IMR-90 (cell line): ENCODE measurements around the gene TTC28. TPM values are rescaled to one million over a fixed set of nuclear protein-coding genes. Genes with fewer than 3 reads are reported as not detected.

Experiments used
- ATAC-seq: fragments of 200-7000 bp; cut with Tn5 transposase; 2 replicates; pipeline ENCODE4 v1.9.1; 2020; ENCODE audit warnings: low read depth, mild to moderate bottlenecking, moderate library complexity
- BruUV-seq: library from RNA; stranded (reverse); fragments of 400-500 nt; replicated peaks from 2 replicates; lab custom pipeline; 2021; lab: Mats Ljungman, UMichigan
- CTCF ChIA-PET: fragments of 300-600 bp; formaldehyde crosslinking; extraction: SDS; loops from one replicate; lab custom pipeline; 2021; ENCODE audit warnings: antibody characterized with exemption; lab: Yijun Ruan, JAX
- POLR2A ChIA-PET: fragments of 300-600 bp; sonication (Branson Sonifier 250); formaldehyde crosslinking; loops from one replicate; lab custom pipeline; 2022; ENCODE audit warnings: antibody characterized with exemption; ENCODE audit not compliant: unreplicated experiment; lab: Charles Lee
- DNase-seq: peaks from one replicate; pipeline ENCODE4 v3.0.0; 2013
- H2AFZ ChIP-seq: replicated peaks from 2 replicates; pipeline ENCODE3; 2013; ENCODE audit warnings: low read length, mild to moderate bottlenecking; ENCODE audit not compliant: poor library complexity
- H2AK5ac ChIP-seq: 2 replicates; pipeline ENCODE4 v1.6.1; 2013; ENCODE audit warnings: low read depth, low read length, inconsistent platforms
- H2AK9ac ChIP-seq: replicated peaks from 2 replicates; pipeline ENCODE3; 2013; ENCODE audit warnings: mild to moderate bottlenecking, low read depth, low read length, moderate library complexity; ENCODE audit not compliant: poor library complexity
- H2BK120ac ChIP-seq: 2 replicates; pipeline ENCODE4 v1.6.1; 2013; ENCODE audit warnings: low read depth, low read length, inconsistent platforms
- H2BK15ac ChIP-seq: 3 replicates; pipeline ENCODE4 v1.6.1; 2013; ENCODE audit warnings: low read depth, low read length, inconsistent platforms
- H2BK20ac ChIP-seq: 2 replicates; pipeline ENCODE4 v1.6.1; 2013; ENCODE audit warnings: low read depth, mild to moderate bottlenecking, inconsistent platforms, low read length, moderate library complexity
- H2BK5ac ChIP-seq: 2 replicates; pipeline ENCODE4 v1.6.1; 2013; ENCODE audit warnings: mild to moderate bottlenecking, low read depth, low read length, inconsistent platforms; ENCODE audit not compliant: poor library complexity, severe bottlenecking
- H3K14ac ChIP-seq: replicated peaks from 2 replicates; pipeline ENCODE4 v1.6.1; 2013; ENCODE audit warnings: low read depth, low read length, inconsistent platforms
- H3K18ac ChIP-seq: 2 replicates; pipeline ENCODE4 v1.6.1; 2013; ENCODE audit warnings: low read depth, low read length, control low read depth
- H3K23ac ChIP-seq: 2 replicates; pipeline ENCODE4 v1.6.1; 2013; ENCODE audit warnings: low read depth, low read length, inconsistent platforms
- H3K27ac ChIP-seq: 2 replicates; pipeline ENCODE4 v1.5.1; 2013; ENCODE audit warnings: mild to moderate bottlenecking, control low read depth, low read length; ENCODE audit not compliant: insufficient read depth
- H3K27me3 ChIP-seq: 2 replicates; pipeline ENCODE4 v1.6.1; 2013; ENCODE audit warnings: low read length; ENCODE audit not compliant: control insufficient read depth, insufficient read depth
- H3K36me3 ChIP-seq: 2 replicates; pipeline ENCODE4 v1.6.1; 2013; ENCODE audit warnings: low read length, mixed read lengths; ENCODE audit not compliant: control insufficient read depth, insufficient read depth
- H3K4ac ChIP-seq: 2 replicates; pipeline ENCODE4 v1.6.1; 2013; ENCODE audit warnings: low read depth, low read length, inconsistent platforms
- H3K4me1 ChIP-seq: 2 replicates; pipeline ENCODE4 v1.6.1; 2013; ENCODE audit warnings: low read length, mixed read lengths; ENCODE audit not compliant: control insufficient read depth, insufficient read depth
- H3K4me2 ChIP-seq: 2 replicates; pipeline ENCODE4 v1.6.1; 2013; ENCODE audit warnings: low read depth, mild to moderate bottlenecking, control low read depth, low read length, moderate library complexity
- H3K4me3 ChIP-seq: 2 replicates; pipeline ENCODE4 v1.5.1; 2013; ENCODE audit warnings: low read depth, mild to moderate bottlenecking, control low read depth, low read length, moderate library complexity; ENCODE audit not compliant: insufficient read depth
- H3K56ac ChIP-seq: 2 replicates; pipeline ENCODE4 v1.6.1; 2013; ENCODE audit warnings: low read length, inconsistent platforms; ENCODE audit not compliant: insufficient read depth; ENCODE audit errors: extremely low read depth
- H3K79me1 ChIP-seq, 2 experiments: 2 replicates each; pipeline ENCODE4 v1.6.1; 2013; ENCODE audit warnings: low read length in 2 of 2, inconsistent platforms in 1 of 2, low read depth in 1 of 2
- H3K9ac ChIP-seq: 2 replicates; pipeline ENCODE4 v1.6.1; 2013; ENCODE audit warnings: low read depth, low read length, control low read depth
- H3K9me1 ChIP-seq: 2 replicates; pipeline ENCODE4 v1.6.1; 2013; ENCODE audit warnings: low read length, inconsistent platforms; ENCODE audit not compliant: insufficient read depth
- H3K9me3 ChIP-seq: 2 replicates; pipeline ENCODE4 v1.6.1; 2013; ENCODE audit warnings: low read length; ENCODE audit not compliant: control insufficient read depth, insufficient read depth
- H4K20me1 ChIP-seq: 2 replicates; pipeline ENCODE4 v1.6.1; 2013; ENCODE audit warnings: low read length, inconsistent platforms; ENCODE audit not compliant: insufficient read depth
- H4K5ac ChIP-seq: 2 replicates; pipeline ENCODE4 v1.6.1; 2013; ENCODE audit warnings: mild to moderate bottlenecking, low read depth, low read length, control low read depth
- H4K8ac ChIP-seq, 2 experiments: 2 replicates each; pipeline ENCODE4 v1.6.1; 2013; ENCODE audit warnings: low read depth in 2 of 2, low read length in 2 of 2, control low read depth in 1 of 2, inconsistent platforms in 1 of 2
- H4K91ac ChIP-seq: 2 replicates; pipeline ENCODE4 v1.6.1; 2013; ENCODE audit warnings: low read depth, low read length, inconsistent platforms; ENCODE audit not compliant: insufficient read depth
- BHLHE40 ChIP-seq: fragments of 150-350 bp; IDR thresholded peaks from 2 replicates; pipeline ENCODE4 v1.6.1; 2016; ENCODE audit warnings: mild to moderate bottlenecking, low read depth, low read length
- CEBPB ChIP-seq: IDR thresholded peaks from 2 replicates; pipeline ENCODE4 v1.6.1; 2012; ENCODE audit warnings: low read depth, low read length, improper control_type of control experiment
- CHD1 ChIP-seq: IDR thresholded peaks from 2 replicates; pipeline ENCODE4 v1.6.1; 2012; ENCODE audit warnings: low read depth, low read length, improper control_type of control experiment
- FOS ChIP-seq: fragments of 150-350 bp; IDR thresholded peaks from 2 replicates; pipeline ENCODE4 v1.6.1; 2016; ENCODE audit warnings: low read depth, low read length
- MAFK ChIP-seq: IDR thresholded peaks from 2 replicates; pipeline ENCODE4 v1.6.1; 2012; ENCODE audit warnings: low read depth, low read length, improper control_type of control experiment
- MAZ ChIP-seq: IDR thresholded peaks from 2 replicates; pipeline ENCODE4 v1.6.1; 2012; ENCODE audit warnings: low read depth, mild to moderate bottlenecking, low read length, improper control_type of control experiment, moderate library complexity, borderline replicate concordance
- MXI1 ChIP-seq: IDR thresholded peaks from 2 replicates; pipeline ENCODE4 v1.6.1; 2012; ENCODE audit warnings: low read depth, mild to moderate bottlenecking, low read length, moderate library complexity, borderline replicate concordance
- NFE2L2 ChIP-seq: fragments of 150-350 bp; IDR thresholded peaks from 2 replicates; pipeline ENCODE4 v1.6.1; 2016; ENCODE audit warnings: low read depth, mild to moderate bottlenecking, low read length
- POLR2A ChIP-seq: IDR thresholded peaks from 2 replicates; pipeline ENCODE4 v1.6.1; 2012; ENCODE audit warnings: mild to moderate bottlenecking, low read depth, low read length
- RAD21 ChIP-seq: IDR thresholded peaks from 2 replicates; pipeline ENCODE4 v1.6.1; 2012; ENCODE audit warnings: low read length, improper control_type of control experiment
- RCOR1 ChIP-seq: IDR thresholded peaks from 2 replicates; pipeline ENCODE4 v1.6.1; 2012; ENCODE audit warnings: mild to moderate bottlenecking, low read length, improper control_type of control experiment; ENCODE audit not compliant: insufficient replicate concordance
- RFX5 ChIP-seq: IDR thresholded peaks from 2 replicates; pipeline ENCODE4 v1.8.0; 2012; ENCODE audit warnings: low read depth, mild to moderate bottlenecking, low read length, moderate library complexity
- SMC3 ChIP-seq: fragments of 150-350 bp; IDR thresholded peaks from 2 replicates; pipeline ENCODE4 v1.6.1; 2016; ENCODE audit warnings: low read depth, mild to moderate bottlenecking, antibody characterized with exemption, low read length, moderate library complexity
- WGBS, 2 experiments: methylation state at CpG; one replicate each; pipeline versions ENCODE4 v1.1.5 to v1.1.7; 2013; ENCODE audit warnings: missing lambda C conversion rate in 2 of 2; ENCODE audit not compliant: insufficient read length in 1 of 2; ENCODE audit errors: extremely low coverage in 2 of 2; 5-methylcytosine and 5-hydroxymethylcytosine counted together
- dilution Hi-C: fragments of 300-500 bp; cut with HindIII; formaldehyde crosslinking; loops from one replicate; pipeline ENCODE4 v1.14.3; 2018; ENCODE audit warnings: low sequenced_read_pairs; ENCODE audit not compliant: unreplicated experiment
- in situ Hi-C: fragments of 300-500 bp; cut with MboI; formaldehyde crosslinking; loops from 3 replicates; pipeline ENCODE4 v1.14.3; 2019; ENCODE audit warnings: low sequenced_read_pairs, inconsistent platforms, mixed read lengths
- intact Hi-C: fragments of 100-400 bp; cut with micrococcal nuclease; formaldehyde crosslinking; loops from 2 replicates; pipeline ENCODE4 v1.10.0; 2022
- polyA plus RNA-seq, 3 experiments: library from polyadenylated mRNA; depleted of rRNA; stranded (reverse); fragments of >200 nt; gene quantifications; 2 replicates each; pipeline ENCODE4 v1.2.3, GENCODE V29; 2012; ENCODE audit warnings: low replicate concordance in 1 of 3
- total RNA-seq: library from RNA; depleted of rRNA; stranded (reverse); fragments of >200 nt; gene quantifications from 2 replicates; pipeline ENCODE4 v1.2.3, GENCODE V29; 2012
- TF ChIP-seq, protein P1 (sequence below): conservative IDR thresholded peaks from 2 replicates; pipeline ENCODE4 v1.5.1; 2012; ENCODE audit warnings: mild to moderate bottlenecking, low read depth, low read length, improper control_type of control experiment
- TF ChIP-seq, protein P2 (sequence below): fragments of 150-350 bp; IDR thresholded peaks from 2 replicates; pipeline ENCODE4 v1.6.1; 2016; ENCODE audit warnings: low read depth, mild to moderate bottlenecking, low read length, moderate library complexity, borderline replicate concordance
- TF ChIP-seq, protein P3 (sequence below): fragments of 150-350 bp; IDR thresholded peaks from 2 replicates; pipeline ENCODE4 v1.6.1; 2017; ENCODE audit warnings: mild to moderate bottlenecking, antibody characterized with exemption, low read length, low read depth

The TTC28 gene
- total and polyA plus RNA-seq, 2 of the 4 experiments (the other 2 are of a cell fraction): 5.6 to 13.3 TPM

DNA sequence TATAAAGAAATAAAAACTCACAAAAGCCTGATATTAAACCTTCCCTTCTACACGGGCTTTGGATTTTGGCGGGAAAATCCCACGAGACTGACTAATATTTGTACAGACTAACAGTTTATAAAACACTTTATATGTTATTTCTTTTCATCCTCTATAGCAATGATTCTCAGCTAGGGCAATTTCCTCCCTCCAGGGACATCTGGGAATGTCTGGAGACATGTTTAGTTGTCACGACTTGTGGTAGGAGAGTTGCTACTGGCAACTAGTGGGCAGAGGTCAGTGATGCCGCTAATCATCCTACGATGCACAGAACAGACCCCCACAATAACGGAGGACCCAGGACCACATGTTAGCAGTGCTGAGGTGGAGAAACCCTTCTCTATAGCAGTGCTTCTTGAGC, 455.8 kb downstream of the TTC28 start:
- Histone ChIP-seq H3K23ac (no peak overlapping the region), H3K79me1 (peaks cover 0 to 2% of the 10 kb centered on the region in 2 experiments; a peak in 1 of 4 replicates), H3K4me2 (no peak overlapping the region), H2BK120ac (no peak overlapping the region), H2BK20ac (0 out of 2 replicates have a peak overlapping the region, but pooled peaks have one; percentile 5), H4K91ac (no peak overlapping the region), H3K27ac (no peak overlapping the region), H3K27me3 (no peaks in the 10 kb centered on the region), H4K5ac (no peak overlapping the region), H3K9ac (no peak overlapping the region), H3K9me3 (no peaks in the 10 kb centered on the region), H4K20me1 (peaks cover 3% of the 10 kb centered on the region; the same call in 1 of the 2 replicates), H3K36me3 (no peaks in the 10 kb centered on the region), H3K4me3 (no peak overlapping the region), H3K4me1 (peaks cover 3% of the 10 kb centered on the region), H3K56ac (no peak overlapping the region), H2AK5ac (peak overlapping the region; percentile 7), H2BK15ac (peak overlapping the region; percentile 4; the same call in 1 of the 3 replicates), H2BK5ac (no peak overlapping the region), H3K14ac (no peak overlapping the region), H3K4ac (0 out of 2 replicates have a peak overlapping the region, but pooled peaks have one; percentile 39), H4K8ac (peak overlapping the region in 1 of 2 experiments; percentile 22; a peak in 1 of 4 replicates), H3K9me1 (peaks cover 5% of the 10 kb centered on the region; the same call in 1 of the 2 replicates), H3K18ac (no peak overlapping the region), H2AK9ac (no peak overlapping the region), H2AFZ (peak overlapping the region; percentile 9)
- ATAC-seq: no peak
- ChIA-PET POLR2A (no interaction called here), CTCF (no interaction called here)
- BruUV-seq: no TSS peak
- peak; percentile 9 for DNase-seq
- intact Hi-C loops: loop anchor here (5.0 kb wide), 1 partner anchor 453 kb away; the partner anchor contains the start of gene TTC28
- TF ChIP-seq POLR2A (no peak), BHLHE40 (no peak), RAD21 (no peak), SMC3 (no peak), CHD1 (no peak), MAZ (no peak), FOS (no peak), RCOR1 (no peak), MAFK (no peak), MXI1 (no peak), NFE2L2 (no peak), RFX5 (no peak), CEBPB (no peak)
- TF ChIP-seq, protein P1, sequence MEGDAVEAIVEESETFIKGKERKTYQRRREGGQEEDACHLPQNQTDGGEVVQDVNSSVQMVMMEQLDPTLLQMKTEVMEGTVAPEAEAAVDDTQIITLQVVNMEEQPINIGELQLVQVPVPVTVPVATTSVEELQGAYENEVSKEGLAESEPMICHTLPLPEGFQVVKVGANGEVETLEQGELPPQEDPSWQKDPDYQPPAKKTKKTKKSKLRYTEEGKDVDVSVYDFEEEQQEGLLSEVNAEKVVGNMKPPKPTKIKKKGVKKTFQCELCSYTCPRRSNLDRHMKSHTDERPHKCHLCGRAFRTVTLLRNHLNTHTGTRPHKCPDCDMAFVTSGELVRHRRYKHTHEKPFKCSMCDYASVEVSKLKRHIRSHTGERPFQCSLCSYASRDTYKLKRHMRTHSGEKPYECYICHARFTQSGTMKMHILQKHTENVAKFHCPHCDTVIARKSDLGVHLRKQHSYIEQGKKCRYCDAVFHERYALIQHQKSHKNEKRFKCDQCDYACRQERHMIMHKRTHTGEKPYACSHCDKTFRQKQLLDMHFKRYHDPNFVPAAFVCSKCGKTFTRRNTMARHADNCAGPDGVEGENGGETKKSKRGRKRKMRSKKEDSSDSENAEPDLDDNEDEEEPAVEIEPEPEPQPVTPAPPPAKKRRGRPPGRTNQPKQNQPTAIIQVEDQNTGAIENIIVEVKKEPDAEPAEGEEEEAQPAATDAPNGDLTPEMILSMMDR: no peak
- TF ChIP-seq, protein P2, sequence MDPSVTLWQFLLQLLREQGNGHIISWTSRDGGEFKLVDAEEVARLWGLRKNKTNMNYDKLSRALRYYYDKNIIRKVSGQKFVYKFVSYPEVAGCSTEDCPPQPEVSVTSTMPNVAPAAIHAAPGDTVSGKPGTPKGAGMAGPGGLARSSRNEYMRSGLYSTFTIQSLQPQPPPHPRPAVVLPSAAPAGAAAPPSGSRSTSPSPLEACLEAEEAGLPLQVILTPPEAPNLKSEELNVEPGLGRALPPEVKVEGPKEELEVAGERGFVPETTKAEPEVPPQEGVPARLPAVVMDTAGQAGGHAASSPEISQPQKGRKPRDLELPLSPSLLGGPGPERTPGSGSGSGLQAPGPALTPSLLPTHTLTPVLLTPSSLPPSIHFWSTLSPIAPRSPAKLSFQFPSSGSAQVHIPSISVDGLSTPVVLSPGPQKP: no peak
- TF ChIP-seq, protein P3, sequence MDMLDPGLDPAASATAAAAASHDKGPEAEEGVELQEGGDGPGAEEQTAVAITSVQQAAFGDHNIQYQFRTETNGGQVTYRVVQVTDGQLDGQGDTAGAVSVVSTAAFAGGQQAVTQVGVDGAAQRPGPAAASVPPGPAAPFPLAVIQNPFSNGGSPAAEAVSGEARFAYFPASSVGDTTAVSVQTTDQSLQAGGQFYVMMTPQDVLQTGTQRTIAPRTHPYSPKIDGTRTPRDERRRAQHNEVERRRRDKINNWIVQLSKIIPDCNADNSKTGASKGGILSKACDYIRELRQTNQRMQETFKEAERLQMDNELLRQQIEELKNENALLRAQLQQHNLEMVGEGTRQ: no peak
- in situ Hi-C loops: no loop called here
- no CpG with 5 or more reads among the region's 7 CpGs for WGBS, 2 experiments
- dilution Hi-C loops: no loop called here
